SK-N-SH (cell line): ENCODE measurements around the gene CFAP221.

Experiments
- CHD2 ChIP-seq: fragments of 150-350 bp; IDR thresholded peaks from 2 replicates; pipeline ENCODE4 v1.6.1; 2018; ENCODE audit warnings: low read length; ENCODE audit not compliant: partially characterized antibody
- EZH2phosphoT487 ChIP-seq: fragments of 200-600 bp; sonication (generic); IDR thresholded peaks from 2 replicates; pipeline ENCODE4 v1.6.1; 2017; ENCODE audit warnings: low read depth, mixed run types, mild to moderate bottlenecking, antibody characterized with exemption, moderate library complexity, borderline replicate concordance
- RAD21 ChIP-seq: IDR thresholded peaks from 2 replicates; pipeline ENCODE4 v1.6.1; 2012; ENCODE audit warnings: mild to moderate bottlenecking, low read length
- RFX5 ChIP-seq: IDR thresholded peaks from 2 replicates; pipeline ENCODE4 v1.6.1; 2012; ENCODE audit warnings: mild to moderate bottlenecking, improper control_type of control experiment, low read length
- TAF1 ChIP-seq: IDR thresholded peaks from 2 replicates; pipeline ENCODE4 v1.6.1; 2012; ENCODE audit warnings: low read depth, mild to moderate bottlenecking, low read length, moderate library complexity, borderline replicate concordance
- TF ChIP-seq, protein P1 (sequence below): IDR thresholded peaks from 2 replicates; pipeline ENCODE4 v1.4.0; 2012; ENCODE audit warnings: low read depth
- TF ChIP-seq, protein P2 (sequence below): fragments of 200-600 bp; sonication (generic); IDR thresholded peaks from 2 replicates; pipeline ENCODE4 v1.6.1; 2017; ENCODE audit warnings: antibody characterized with exemption, mild to moderate bottlenecking, moderate library complexity
- TF ChIP-seq, protein P3 (sequence below): IDR thresholded peaks from 2 replicates; pipeline ENCODE4 v1.4.0; 2012; ENCODE audit warnings: low read depth, borderline replicate concordance

DNA sequence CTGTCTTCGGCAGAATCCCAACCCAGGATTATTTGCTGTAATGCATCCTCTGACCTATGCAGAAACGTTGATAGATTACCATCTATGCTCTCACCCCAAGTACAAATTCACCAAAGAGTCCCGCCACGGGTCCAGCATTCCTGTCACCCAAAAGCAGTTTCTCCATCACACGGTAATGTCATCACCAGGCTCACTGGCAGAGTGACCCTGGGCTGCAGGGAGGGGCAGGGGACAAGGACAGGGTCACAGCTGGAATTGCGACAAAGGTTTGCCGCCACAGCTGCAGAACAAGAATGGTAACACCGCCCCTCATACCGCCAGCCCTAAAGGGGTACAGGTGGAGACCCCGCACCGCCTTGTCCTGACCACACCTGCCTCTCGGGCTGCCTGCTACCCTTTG is 94.0 kb downstream of the CFAP221 start:
- TF ChIP-seq, protein P1, sequence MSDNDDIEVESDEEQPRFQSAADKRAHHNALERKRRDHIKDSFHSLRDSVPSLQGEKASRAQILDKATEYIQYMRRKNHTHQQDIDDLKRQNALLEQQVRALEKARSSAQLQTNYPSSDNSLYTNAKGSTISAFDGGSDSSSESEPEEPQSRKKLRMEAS, result no peak
- no peak for TF ChIP-seq RAD21
- TF ChIP-seq, protein P2, sequence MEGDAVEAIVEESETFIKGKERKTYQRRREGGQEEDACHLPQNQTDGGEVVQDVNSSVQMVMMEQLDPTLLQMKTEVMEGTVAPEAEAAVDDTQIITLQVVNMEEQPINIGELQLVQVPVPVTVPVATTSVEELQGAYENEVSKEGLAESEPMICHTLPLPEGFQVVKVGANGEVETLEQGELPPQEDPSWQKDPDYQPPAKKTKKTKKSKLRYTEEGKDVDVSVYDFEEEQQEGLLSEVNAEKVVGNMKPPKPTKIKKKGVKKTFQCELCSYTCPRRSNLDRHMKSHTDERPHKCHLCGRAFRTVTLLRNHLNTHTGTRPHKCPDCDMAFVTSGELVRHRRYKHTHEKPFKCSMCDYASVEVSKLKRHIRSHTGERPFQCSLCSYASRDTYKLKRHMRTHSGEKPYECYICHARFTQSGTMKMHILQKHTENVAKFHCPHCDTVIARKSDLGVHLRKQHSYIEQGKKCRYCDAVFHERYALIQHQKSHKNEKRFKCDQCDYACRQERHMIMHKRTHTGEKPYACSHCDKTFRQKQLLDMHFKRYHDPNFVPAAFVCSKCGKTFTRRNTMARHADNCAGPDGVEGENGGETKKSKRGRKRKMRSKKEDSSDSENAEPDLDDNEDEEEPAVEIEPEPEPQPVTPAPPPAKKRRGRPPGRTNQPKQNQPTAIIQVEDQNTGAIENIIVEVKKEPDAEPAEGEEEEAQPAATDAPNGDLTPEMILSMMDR, result no peak
- no peak for TF ChIP-seq EZH2phosphoT487
- TF ChIP-seq TAF1, result no peak
- TF ChIP-seq CHD2, result no peak
- TF ChIP-seq, protein P3, sequence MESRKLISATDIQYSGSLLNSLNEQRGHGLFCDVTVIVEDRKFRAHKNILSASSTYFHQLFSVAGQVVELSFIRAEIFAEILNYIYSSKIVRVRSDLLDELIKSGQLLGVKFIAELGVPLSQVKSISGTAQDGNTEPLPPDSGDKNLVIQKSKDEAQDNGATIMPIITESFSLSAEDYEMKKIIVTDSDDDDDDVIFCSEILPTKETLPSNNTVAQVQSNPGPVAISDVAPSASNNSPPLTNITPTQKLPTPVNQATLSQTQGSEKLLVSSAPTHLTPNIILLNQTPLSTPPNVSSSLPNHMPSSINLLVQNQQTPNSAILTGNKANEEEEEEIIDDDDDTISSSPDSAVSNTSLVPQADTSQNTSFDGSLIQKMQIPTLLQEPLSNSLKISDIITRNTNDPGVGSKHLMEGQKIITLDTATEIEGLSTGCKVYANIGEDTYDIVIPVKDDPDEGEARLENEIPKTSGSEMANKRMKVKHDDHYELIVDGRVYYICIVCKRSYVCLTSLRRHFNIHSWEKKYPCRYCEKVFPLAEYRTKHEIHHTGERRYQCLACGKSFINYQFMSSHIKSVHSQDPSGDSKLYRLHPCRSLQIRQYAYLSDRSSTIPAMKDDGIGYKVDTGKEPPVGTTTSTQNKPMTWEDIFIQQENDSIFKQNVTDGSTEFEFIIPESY, result no peak
- no peak for TF ChIP-seq RFX5
